H1 (cell line): ENCODE data around the gene CNFN.

Experiments
- EP300 ChIP-seq, 2 experiments: IDR thresholded peaks; 1 replicate in 1 of 2; 2 replicates in 1 of 2; pipeline ENCODE4 v1.6.1; 2011 to 2012; ENCODE audit warnings: low read depth in 2 of 2, low read length in 2 of 2, mild to moderate bottlenecking in 2 of 2, borderline replicate concordance in 1 of 2, inconsistent platforms in 1 of 2, moderate library complexity in 1 of 2
- PHF8 ChIP-seq: fragments of 200-600 bp; sonication (generic); conservative IDR thresholded peaks from 2 replicates; pipeline ENCODE4 v1.7.1; 2012; ENCODE audit warnings: low read depth, mild to moderate bottlenecking, inconsistent platforms, low read length, moderate library complexity
- POLR2A ChIP-seq, 2 experiments: IDR thresholded peaks; 1 replicate in 1 of 2; 2 replicates in 1 of 2; pipeline ENCODE4 v1.6.1; 2011; ENCODE audit warnings: low read depth in 2 of 2, low read length in 2 of 2, mild to moderate bottlenecking in 2 of 2; ENCODE audit errors: control extremely low read depth in 1 of 2
- POLR2AphosphoS5 ChIP-seq: IDR thresholded peaks from 2 replicates; pipeline ENCODE4 v1.6.1; 2011; ENCODE audit warnings: low read depth, low read length
- SUZ12 ChIP-seq: fragments of 200-600 bp; sonication (generic); IDR thresholded peaks from 2 replicates; pipeline ENCODE4 v1.6.1; 2012; ENCODE audit warnings: mild to moderate bottlenecking, inconsistent platforms, low read length, moderate library complexity, mixed read lengths
- TEAD4 ChIP-seq: IDR thresholded peaks from 2 replicates; pipeline ENCODE4 v1.6.1; 2012; ENCODE audit warnings: low read depth, low read length, inconsistent platforms, mixed read lengths
- TF ChIP-seq, protein P1 (sequence below), 3 experiments: IDR thresholded peaks; 1 replicate in 2 of 3; 2 replicates in 1 of 3; pipeline versions ENCODE4 v1.5.1 to v1.6.1; 2011; ENCODE audit warnings: low read length in 3 of 3, mild to moderate bottlenecking in 3 of 3, inconsistent platforms in 2 of 3, low read depth in 1 of 3, moderate library complexity in 1 of 3; ENCODE audit not compliant: insufficient read depth in 1 of 3; ENCODE audit errors: control extremely low read depth in 1 of 3

GRCh38 chr19:42435316-42435715, 45.2 kb upstream of the CNFN start:
- TF ChIP-seq, protein P1, sequence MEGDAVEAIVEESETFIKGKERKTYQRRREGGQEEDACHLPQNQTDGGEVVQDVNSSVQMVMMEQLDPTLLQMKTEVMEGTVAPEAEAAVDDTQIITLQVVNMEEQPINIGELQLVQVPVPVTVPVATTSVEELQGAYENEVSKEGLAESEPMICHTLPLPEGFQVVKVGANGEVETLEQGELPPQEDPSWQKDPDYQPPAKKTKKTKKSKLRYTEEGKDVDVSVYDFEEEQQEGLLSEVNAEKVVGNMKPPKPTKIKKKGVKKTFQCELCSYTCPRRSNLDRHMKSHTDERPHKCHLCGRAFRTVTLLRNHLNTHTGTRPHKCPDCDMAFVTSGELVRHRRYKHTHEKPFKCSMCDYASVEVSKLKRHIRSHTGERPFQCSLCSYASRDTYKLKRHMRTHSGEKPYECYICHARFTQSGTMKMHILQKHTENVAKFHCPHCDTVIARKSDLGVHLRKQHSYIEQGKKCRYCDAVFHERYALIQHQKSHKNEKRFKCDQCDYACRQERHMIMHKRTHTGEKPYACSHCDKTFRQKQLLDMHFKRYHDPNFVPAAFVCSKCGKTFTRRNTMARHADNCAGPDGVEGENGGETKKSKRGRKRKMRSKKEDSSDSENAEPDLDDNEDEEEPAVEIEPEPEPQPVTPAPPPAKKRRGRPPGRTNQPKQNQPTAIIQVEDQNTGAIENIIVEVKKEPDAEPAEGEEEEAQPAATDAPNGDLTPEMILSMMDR (IDR thresholded peaks at IDR 0.05; ENCODE audit: control extremely low read depth in 1 of 3, insufficient read depth in 1 of 3, low read depth in 1 of 3, low read length in 3 of 3), result no peak
- TF ChIP-seq TEAD4 (no peak), SUZ12 (no peak), POLR2A (IDR thresholded peaks at IDR 0.05; ENCODE audit: control extremely low read depth in 1 of 2, low read depth in 2 of 2, low read length in 2 of 2) (no peak), PHF8 (no peak), POLR2AphosphoS5 (no peak), EP300 (IDR thresholded peaks at IDR 0.05; ENCODE audit: borderline replicate concordance in 1 of 2, low read depth in 2 of 2, low read length in 2 of 2) (no peak)
